ENCODE results near the gene COL1A2. TPM values are rescaled to one million over a fixed set of nuclear protein-coding genes. Genes with fewer than 3 reads are reported as not detected.

COL1A2 gene
- total RNA-seq, 1 experiment from 2014 or later, result 81.2 TPM

DNA sequence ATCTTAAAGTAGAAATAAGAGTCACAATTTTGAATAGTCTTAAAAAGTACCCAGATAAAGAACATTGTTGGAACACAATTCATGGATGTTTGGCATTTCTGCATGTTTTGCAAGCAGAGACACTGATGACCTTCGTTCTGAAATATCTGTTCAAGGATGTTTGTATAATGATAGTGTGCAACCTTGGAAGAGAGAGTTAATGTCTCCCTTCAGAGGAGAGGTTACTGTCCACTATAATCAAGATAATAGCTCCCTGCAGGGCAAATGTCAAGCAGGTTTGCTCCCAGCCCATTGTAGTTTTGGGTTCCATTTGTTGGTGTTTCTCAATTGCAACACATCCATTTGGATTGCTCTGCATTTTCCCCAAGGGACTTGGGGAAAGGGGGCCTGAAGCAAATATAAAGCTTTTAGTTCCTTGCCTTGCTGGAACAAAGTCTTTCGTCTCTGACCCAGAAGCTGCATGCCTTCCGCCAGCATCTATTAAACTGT, 45.2 kb downstream of the COL1A2 start:
- Mint-ChIP-seq H3K36me3 (no peaks in the 10 kb centered on the region), H3K27ac (no peak overlapping the region), H3K9me3 (no peaks in the 10 kb centered on the region), H3K4me1 (peaks cover 26% of the 10 kb centered on the region), H3K27me3 (ENCODE audit: low read depth) (no peaks in the 10 kb centered on the region), H3K4me3 (no peak overlapping the region)
- no peak for DNase-seq (ENCODE audit: low spot score)
- TF ChIP-seq NR1H2 (CRISPR knock-in tag; IDR thresholded peaks at IDR 0.05) (no peak), ESRRA (CRISPR knock-in tag; IDR thresholded peaks at IDR 0.05; ENCODE audit: borderline replicate concordance) (no peak), ZBTB21 (CRISPR knock-in tag; IDR thresholded peaks at IDR 0.05; ENCODE audit: borderline replicate concordance) (no peak)
- TF ChIP-seq, protein P1, sequence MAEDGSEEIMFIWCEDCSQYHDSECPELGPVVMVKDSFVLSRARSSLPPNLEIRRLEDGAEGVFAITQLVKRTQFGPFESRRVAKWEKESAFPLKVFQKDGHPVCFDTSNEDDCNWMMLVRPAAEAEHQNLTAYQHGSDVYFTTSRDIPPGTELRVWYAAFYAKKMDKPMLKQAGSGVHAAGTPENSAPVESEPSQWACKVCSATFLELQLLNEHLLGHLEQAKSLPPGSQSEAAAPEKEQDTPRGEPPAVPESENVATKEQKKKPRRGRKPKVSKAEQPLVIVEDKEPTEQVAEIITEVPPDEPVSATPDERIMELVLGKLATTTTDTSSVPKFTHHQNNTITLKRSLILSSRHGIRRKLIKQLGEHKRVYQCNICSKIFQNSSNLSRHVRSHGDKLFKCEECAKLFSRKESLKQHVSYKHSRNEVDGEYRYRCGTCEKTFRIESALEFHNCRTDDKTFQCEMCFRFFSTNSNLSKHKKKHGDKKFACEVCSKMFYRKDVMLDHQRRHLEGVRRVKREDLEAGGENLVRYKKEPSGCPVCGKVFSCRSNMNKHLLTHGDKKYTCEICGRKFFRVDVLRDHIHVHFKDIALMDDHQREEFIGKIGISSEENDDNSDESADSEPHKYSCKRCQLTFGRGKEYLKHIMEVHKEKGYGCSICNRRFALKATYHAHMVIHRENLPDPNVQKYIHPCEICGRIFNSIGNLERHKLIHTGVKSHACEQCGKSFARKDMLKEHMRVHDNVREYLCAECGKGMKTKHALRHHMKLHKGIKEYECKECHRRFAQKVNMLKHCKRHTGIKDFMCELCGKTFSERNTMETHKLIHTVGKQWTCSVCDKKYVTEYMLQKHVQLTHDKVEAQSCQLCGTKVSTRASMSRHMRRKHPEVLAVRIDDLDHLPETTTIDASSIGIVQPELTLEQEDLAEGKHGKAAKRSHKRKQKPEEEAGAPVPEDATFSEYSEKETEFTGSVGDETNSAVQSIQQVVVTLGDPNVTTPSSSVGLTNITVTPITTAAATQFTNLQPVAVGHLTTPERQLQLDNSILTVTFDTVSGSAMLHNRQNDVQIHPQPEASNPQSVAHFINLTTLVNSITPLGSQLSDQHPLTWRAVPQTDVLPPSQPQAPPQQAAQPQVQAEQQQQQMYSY (CRISPR knock-in tag; IDR thresholded peaks at IDR 0.05), result no peak
- ChIA-PET CTCF (interaction anchor here (0.7 to 2.5 kb wide), 5 partner anchors 9 to 807 kb away, joined by 3 to 14 read pairs (median 5); no protein-coding TSS in a partner anchor), POLR2A (no interaction called here)
- no peak for ATAC-seq

DNA sequence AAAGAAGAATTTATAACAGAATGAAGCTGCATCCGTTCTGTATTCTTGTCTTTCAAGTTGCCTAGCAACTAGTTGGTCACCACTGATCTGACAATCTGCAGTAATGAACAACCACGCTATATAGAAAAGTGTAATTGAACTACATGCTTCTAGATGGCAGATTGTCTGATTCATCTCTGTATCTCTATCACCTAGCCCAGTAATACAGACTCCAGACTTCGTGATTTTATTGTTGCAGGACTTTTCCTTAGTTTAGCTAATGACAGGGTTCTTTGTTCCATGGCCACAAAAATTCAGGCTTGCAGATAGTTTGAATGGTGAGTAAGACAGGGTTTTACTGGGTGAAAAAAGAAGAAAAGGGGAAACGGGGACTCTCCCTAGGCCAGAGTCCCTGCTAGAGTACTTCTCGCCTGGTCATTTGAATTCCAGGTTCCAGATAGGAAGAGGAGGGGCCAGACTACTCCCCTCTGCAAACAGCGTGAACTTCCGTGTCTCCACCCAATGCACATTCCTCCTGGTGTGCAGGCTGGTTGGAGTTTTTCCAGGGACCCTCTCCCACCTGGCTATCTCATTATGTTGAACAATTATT, 45.9 kb downstream of the COL1A2 start:
- Mint-ChIP-seq H3K27ac (no peak overlapping the region), H3K9me3 (no peaks in the 10 kb centered on the region), H3K4me3 (no peak overlapping the region), H3K36me3 (no peaks in the 10 kb centered on the region), H3K27me3 (ENCODE audit: low read depth) (no peaks in the 10 kb centered on the region), H3K4me1 (peaks cover 30% of the 10 kb centered on the region)
- CTCF ChIA-PET, result interaction anchor here (0.7 to 2.5 kb wide), 5 partner anchors 9 to 806 kb away, joined by 3 to 14 read pairs (median 5); no protein-coding TSS in a partner anchor
- TF ChIP-seq FOXP1 (CRISPR knock-in tag; IDR thresholded peaks at IDR 0.05; ENCODE audit: borderline replicate concordance) (no peak), ZNF671 (CRISPR knock-in tag; IDR thresholded peaks at IDR 0.05) (no peak), JUN (CRISPR knock-in tag; IDR thresholded peaks at IDR 0.05) (no peak), ATF1 (CRISPR knock-in tag; IDR thresholded peaks at IDR 0.05) (no peak), NFATC4 (CRISPR knock-in tag; IDR thresholded peaks at IDR 0.05) (no peak), GTF2I (CRISPR knock-in tag; conservative IDR thresholded peaks at IDR 0.05) (no peak), SMAD4 (CRISPR knock-in tag; IDR thresholded peaks at IDR 0.05) (no peak)
- TF ChIP-seq, protein P2, sequence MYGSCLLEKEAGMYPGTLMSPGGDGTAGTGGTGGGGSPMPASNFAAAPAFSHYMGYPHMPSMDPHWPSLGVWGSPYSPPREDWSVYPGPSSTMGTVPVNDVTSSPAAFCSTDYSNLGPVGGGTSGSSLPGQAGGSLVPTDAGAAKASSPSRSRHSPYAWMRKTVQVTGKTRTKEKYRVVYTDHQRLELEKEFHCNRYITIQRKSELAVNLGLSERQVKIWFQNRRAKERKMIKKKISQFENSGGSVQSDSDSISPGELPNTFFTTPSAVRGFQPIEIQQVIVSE (CRISPR knock-in tag; IDR thresholded peaks at IDR 0.05; ENCODE audit: borderline replicate concordance), result no peak
- DNase-seq (ENCODE audit: low spot score), result no peak
- ATAC-seq, result peak; percentile 71
- POLR2A ChIA-PET, result no interaction called here

DNA sequence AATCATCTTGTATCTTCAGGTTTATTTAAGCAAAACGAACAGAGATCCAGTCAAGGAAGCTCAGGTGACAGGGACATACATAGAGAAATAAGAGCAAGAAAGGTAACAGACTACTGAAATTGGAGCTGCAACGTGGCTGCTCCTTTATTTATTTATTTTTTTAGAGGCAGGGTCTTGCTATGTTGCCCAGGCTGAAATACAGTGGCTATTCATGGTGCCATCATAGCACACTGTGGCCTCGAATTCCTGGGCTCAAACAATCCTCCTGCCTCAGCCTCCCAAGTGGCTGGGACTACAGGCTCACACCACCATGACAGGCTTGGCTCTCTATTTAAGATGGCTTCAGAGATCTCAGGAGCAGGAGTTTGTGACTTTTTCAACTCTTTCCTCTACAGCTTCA, 46.4 kb downstream of the COL1A2 start:
- Mint-ChIP-seq H3K27me3 (ENCODE audit: low read depth) (no peaks in the 10 kb centered on the region), H3K36me3 (no peaks in the 10 kb centered on the region), H3K4me3 (no peak overlapping the region), H3K9me3 (no peaks in the 10 kb centered on the region), H3K4me1 (peaks cover 31% of the 10 kb centered on the region), H3K27ac (no peak overlapping the region)
- CTCF ChIA-PET, result no interaction called here
- ATAC-seq (no peak), DNase-seq (ENCODE audit: low spot score) (no peak)
- TF ChIP-seq ZNF121 (CRISPR knock-in tag; IDR thresholded peaks at IDR 0.05), result peak; percentile 80
- TF ChIP-seq ZNF219 (CRISPR knock-in tag; IDR thresholded peaks at IDR 0.05; ENCODE audit: borderline replicate concordance), result no peak
- POLR2A ChIA-PET, result no interaction called here

DNA sequence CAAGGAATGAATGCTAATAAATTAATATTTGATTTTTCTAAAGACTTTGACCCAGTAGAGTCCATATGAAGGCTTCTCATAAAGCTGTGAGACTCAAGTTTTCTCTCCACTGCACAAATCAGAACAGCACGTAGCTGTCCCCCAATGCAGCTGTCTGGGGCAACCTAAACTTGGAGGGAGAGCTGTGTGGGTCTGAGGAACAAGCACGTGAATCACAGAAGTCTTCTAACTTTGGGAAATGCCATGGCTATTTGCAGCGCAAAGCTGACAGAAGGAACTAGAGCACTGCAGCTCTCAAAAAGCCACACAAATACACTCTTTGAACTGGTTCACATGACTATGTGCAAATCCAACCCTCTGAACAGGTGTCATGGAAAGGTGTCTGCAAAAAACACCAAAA, 47.9 kb downstream of the COL1A2 start:
- H3K4me3 Mint-ChIP-seq, result no peak overlapping the region
- H3K9me3 Mint-ChIP-seq, result no peaks in the 10 kb centered on the region
- no peak overlapping the region for H3K27ac Mint-ChIP-seq
- ChIA-PET POLR2A (no interaction called here), CTCF (interaction anchor here (0.5 to 1.1 kb wide), 2 partner anchors 47 to 48 kb away, joined by 3 read pairs; partner anchors contain the start of gene COL1A2)
- H3K27me3 Mint-ChIP-seq (ENCODE audit: low read depth), result no peaks in the 10 kb centered on the region
- H3K4me1 Mint-ChIP-seq, result peaks cover 29% of the 10 kb centered on the region
- DNase-seq (ENCODE audit: low spot score) (no peak), ATAC-seq (no peak)
- H3K36me3 Mint-ChIP-seq, result no peaks in the 10 kb centered on the region
- TF ChIP-seq, protein P3, sequence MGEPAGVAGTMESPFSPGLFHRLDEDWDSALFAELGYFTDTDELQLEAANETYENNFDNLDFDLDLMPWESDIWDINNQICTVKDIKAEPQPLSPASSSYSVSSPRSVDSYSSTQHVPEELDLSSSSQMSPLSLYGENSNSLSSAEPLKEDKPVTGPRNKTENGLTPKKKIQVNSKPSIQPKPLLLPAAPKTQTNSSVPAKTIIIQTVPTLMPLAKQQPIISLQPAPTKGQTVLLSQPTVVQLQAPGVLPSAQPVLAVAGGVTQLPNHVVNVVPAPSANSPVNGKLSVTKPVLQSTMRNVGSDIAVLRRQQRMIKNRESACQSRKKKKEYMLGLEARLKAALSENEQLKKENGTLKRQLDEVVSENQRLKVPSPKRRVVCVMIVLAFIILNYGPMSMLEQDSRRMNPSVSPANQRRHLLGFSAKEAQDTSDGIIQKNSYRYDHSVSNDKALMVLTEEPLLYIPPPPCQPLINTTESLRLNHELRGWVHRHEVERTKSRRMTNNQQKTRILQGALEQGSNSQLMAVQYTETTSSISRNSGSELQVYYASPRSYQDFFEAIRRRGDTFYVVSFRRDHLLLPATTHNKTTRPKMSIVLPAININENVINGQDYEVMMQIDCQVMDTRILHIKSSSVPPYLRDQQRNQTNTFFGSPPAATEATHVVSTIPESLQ (CRISPR knock-in tag; IDR thresholded peaks at IDR 0.05), result no peak
- TF ChIP-seq FOXP1 (CRISPR knock-in tag; IDR thresholded peaks at IDR 0.05; ENCODE audit: borderline replicate concordance), result no peak
- TF ChIP-seq ZNF219 (CRISPR knock-in tag; IDR thresholded peaks at IDR 0.05; ENCODE audit: borderline replicate concordance), result no peak
- TF ChIP-seq GTF2I (CRISPR knock-in tag; conservative IDR thresholded peaks at IDR 0.05), result no peak
- TF ChIP-seq, protein P4, sequence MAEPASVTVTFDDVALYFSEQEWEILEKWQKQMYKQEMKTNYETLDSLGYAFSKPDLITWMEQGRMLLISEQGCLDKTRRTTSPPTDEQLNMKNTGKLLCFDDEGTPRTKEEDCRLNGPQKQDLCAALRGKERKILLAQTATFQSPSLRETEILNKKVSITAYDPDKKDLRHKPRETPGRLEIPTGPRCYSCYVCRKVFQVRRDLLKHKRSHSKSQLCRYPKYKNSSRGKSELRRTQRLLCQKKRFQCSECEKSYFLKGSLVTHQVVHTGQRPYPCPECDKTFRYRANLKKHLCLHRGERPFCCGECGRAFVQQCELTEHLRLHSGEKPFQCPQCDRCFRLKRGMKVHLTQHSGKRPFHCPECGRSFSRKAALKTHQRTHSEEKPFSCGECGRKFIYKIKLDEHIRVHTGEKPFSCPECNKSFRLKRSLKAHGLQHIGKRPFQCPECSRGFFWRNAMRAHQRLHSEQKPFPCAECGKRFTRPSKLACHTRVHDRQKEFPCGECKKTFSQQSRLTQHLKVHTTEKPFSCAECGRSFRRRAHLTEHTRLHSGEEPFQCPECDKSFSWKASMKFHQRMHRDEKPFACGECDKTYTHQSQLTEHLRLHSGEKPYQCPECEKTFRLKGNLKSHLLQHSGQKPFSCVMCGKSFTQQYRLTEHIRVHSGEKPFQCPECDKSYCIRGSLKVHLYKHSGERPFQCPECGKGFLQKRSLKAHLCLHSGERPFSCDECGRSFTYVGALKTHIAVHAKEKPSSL (CRISPR knock-in tag; conservative IDR thresholded peaks at IDR 0.05), result no peak
- TF ChIP-seq, protein P5, sequence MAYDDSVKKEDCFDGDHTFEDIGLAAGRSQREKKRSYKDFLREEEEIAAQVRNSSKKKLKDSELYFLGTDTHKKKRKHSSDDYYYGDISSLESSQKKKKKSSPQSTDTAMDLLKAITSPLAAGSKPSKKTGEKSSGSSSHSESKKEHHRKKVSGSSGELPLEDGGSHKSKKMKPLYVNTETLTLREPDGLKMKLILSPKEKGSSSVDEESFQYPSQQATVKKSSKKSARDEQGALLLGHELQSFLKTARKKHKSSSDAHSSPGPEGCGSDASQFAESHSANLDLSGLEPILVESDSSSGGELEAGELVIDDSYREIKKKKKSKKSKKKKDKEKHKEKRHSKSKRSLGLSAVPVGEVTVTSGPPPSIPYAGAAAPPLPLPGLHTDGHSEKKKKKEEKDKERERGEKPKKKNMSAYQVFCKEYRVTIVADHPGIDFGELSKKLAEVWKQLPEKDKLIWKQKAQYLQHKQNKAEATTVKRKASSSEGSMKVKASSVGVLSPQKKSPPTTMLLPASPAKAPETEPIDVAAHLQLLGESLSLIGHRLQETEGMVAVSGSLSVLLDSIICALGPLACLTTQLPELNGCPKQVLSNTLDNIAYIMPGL (CRISPR knock-in tag; IDR thresholded peaks at IDR 0.05), result no peak
- no peak for TF ChIP-seq GRHL2 (CRISPR knock-in tag; IDR thresholded peaks at IDR 0.05; ENCODE audit: insufficient replicate concordance, severe bottlenecking)

Measured in WTC11 (cell line).